Colon (tissue), 2 donors: ENCODE measurements around the gene QKI.

Source experiments
- FAIRE-seq: peaks from 2 replicates; lab custom pipeline; 2012; peaks lifted over from hg19 to GRCh38; lab: Jason Lieb, UNC
- donor health status: control.
- donor health status: control.

QKI gene

DNA sequence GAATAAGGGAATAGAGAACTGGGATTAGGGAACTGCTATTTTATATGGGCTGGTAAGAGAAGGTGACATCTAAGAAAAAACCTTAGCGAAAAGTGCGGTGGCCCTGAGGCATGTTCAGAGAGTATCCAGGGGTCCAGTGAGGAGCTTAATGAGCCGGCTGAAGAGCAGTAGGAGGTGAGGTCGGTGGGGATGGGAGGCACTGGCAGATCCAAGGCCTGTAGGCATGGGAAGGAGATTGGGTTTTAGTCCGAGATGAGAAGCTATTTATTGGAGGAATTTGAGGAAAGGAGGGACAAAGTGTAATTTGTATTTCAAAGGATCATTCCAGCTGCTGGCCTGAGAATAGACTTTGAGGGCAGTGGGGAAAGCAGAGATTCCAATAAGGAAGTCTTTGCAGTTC, 123.8 kb downstream of the QKI start:
- no peak for FAIRE-seq

DNA sequence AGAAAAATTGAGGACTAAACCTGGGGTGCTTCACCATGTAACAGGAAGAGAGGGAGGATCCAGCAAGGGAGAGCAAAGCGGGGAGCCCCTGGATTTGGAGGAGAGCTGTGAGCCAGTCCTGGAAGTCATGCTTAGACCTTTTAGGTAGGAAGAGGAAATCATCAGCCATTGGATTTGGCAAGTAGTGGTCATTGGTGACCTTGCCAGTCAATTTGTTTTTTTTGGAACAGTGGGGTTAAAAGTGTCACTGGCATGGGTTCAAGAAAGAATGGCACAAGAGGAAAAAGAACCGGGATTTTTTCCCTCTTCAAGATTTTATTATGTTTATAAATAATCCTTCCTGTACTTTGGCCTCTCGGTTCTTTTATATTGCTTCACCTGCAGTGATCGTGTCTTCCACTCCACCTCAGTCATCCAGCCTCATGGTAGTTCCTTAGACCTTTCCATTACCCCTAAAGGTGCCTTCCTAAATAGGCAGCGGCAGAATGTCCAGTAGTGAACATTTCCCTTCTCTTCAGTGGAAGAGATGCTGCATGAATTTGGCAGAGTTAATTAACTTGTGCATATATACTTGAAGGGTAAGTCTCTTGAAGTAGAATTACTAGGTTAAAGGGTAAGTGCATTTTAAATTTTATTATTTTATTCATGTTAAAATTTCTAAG, 124.7 kb downstream of the QKI start:
- no peak for FAIRE-seq

DNA sequence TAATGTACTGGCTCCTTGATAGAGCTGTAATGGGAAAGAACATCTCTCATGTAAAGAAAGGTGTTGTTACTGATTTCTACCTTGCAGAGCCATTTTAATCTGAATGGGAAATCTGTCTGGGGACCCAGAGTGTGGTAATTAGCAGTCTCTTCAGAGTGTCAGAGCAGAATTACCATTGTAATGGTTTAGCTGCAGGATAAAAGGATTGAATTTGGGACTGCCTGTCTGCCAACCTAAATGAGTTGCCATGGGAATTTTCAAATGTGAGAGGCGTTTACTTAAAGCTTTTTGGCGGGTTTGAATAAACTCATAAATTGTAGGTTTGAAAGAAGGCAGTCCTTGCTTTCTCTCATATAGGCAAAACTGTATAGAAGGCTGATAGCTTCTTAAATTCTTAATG, 128.8 kb downstream of the QKI start:
- no peak for FAIRE-seq

DNA sequence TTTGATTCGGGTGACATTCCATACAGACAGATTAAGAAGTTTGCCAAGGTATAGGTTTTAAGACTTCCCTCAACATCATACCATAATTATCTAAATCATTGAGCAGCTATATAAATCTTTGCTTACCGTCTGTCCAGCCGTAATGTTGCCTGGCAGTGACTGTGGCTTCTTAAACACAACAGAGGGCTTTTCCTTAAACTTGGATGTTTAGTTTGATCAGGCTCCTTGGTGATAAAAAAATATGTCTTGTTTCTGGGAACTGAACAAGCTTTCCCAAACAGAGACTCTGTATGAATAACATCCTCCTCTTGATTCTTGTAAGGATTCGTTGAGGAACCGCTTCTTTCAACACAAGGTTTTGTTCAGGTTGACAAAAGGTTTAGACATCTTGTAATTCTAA, 130.9 kb downstream of the QKI start:
- FAIRE-seq = no peak

DNA sequence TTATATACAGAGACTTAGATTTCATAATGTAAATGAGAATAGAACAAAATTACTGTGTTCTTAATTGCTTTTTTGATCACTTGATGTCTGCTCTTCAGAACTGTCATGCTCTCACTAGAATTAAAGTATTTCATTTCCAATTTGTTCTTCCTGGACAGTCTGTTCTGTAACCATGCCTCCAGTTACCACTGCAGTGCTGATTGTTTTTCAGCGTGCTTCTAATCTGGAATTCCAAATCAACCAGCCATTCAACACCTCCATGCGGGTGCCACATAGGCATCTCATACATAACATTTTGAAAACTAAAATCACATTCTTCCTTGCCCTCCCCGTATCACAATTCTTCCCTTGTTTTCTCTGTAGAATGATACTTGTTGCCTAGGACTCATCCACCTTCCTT, 132.8 kb downstream of the QKI start:
- no peak for FAIRE-seq

DNA sequence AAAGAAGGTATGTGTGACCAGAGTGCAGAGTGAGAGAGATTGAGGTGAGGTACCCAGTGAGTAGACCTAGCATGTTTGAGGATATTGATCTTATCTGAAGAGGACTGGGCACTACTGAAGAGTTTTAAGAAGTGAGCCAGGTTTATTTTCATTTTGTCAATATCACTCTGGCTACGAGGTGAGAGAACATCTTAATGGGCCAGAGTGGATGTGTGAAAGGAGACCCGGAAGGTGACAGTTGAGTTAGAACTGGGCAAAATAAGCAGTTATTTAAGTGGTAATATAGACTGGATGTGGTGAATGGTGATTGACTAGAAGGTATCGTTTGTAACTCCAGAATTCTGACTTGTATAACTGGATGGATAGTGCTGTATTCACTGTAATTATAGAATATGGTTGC, 134.1 kb downstream of the QKI start:
- no peak for FAIRE-seq

DNA sequence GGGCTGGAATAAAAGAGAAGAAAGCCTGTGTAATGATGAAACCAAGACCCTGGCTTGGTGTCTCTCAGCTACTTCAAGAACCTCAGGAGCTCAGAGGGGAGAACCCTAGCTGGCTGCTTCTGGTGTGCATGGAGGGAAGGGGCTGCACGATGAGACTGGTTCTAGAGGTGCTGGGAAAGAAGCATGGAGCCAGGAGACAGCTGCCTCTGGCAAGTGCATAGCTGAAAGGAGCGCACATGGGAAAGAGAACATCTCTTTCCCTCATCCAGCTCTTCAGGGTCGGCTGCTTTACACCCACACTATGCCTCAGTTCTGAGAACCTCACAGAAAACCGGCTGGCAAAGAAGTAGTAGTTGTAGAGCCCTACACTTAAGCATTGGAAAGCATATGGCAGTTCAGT, 139.5 kb downstream of the QKI start:
- no peak for FAIRE-seq

DNA sequence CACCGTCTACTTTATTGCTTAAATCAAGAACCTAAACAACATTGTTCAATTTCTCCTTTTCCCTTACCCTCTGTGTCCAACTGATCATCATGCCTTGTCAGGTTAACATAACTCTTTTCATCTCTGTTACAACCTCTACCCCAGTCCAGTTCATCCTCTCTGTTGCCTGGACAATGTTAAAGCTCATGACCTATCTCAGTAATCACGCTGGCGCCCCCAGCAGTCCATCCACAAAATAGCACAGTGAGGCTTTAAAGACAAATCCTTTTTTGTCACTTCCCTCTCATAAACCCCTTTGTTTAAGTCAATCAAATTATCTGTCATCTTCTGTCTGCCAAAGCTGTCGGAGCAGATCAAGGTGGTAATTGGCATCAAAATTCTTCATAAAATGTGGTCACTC, 140.1 kb downstream of the QKI start:
- FAIRE-seq = no peak

DNA sequence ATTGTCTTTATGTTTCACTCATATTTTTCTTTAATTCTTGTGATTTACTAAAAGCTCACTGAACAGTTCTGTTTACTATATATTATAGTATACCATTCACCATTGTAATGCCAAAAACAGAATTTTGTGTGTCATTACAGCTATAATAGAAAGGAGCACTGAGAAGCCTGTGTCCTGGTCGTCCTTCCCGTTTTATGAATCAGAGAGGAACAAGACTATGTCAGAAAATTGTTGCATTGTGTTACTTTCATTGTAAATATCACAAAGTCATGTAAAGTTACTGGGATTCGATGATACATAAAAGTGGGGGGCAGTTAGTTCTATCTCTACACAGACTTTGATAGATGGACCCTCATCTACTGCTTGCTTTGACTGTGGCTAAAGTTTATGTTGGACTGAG, 145.1 kb downstream of the QKI start:
- no peak for FAIRE-seq

DNA sequence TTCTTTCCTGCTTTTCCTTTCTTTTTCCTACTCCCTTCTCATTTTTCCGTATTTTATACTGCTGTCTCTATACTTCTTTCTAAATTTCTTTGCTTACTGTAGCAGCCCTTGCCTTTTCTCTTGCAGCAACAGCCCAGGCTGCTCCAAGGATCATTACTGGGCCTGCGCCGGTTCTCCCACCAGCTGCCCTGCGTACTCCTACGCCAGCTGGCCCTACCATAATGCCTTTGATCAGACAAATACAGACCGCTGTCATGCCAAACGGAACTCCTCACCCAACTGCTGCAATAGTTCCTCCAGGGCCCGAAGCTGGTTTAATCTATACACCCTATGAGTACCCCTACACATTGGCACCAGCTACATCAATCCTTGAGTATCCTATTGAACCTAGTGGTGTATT, 148.8 kb downstream of the QKI start:
- FAIRE-seq = no peak

DNA sequence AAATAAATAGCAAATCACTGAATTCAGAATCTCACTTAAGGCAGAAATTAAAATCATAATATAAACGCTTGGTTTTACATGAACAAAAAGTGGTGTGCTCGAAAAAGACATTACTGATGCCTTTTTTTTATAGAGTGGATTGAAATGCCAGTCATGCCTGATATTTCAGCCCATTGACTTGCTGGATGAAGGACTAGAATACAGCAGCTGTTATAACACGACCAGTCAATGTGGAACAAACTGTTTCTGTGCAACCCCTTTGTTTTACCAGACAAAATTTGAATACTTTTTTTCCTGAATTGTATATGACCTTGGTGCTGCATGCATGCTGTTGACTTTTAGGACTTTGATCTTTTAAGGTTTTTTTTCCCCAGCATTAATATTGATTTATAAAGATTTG, 150.0 kb downstream of the QKI start:
- FAIRE-seq = no peak

DNA sequence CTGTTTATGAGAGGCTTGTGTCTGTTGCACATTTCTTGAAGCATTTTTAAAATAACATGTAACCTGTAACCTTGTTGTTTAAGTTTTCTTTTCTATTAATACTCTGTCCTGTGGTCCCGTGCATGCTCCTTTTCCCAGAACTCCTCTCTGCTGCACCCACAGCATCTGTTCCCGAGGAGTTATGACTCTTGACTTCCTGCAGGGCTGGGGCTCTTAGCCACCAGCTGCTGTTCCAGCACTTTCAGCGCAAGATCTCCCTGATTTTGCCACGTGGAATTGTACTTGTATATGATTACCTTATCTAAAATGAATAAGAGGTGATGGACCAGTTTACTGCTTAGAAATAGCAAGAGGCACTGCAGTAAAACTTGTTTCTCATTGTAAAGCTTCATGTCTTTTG, 150.6 kb downstream of the QKI start:
- no peak for FAIRE-seq

DNA sequence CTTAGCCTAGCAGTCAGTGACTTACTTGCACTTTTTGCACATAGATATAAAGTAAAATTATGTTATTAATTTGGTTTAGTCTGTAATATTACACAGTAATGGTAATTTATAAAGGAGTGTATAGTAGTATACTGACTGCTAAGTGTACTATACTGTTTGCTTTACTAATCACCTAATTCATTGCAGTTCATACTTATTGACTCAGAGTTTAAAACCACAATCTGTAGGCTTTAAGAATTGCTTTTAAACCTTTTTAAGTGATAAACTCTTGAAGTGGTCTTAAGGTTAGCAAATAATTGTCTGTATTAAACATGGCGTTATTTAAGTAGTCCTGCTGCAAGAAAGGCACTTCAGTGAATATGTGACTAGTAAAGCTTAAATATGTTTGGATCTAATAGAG, 151.5 kb downstream of the QKI start:
- no peak for FAIRE-seq

DNA sequence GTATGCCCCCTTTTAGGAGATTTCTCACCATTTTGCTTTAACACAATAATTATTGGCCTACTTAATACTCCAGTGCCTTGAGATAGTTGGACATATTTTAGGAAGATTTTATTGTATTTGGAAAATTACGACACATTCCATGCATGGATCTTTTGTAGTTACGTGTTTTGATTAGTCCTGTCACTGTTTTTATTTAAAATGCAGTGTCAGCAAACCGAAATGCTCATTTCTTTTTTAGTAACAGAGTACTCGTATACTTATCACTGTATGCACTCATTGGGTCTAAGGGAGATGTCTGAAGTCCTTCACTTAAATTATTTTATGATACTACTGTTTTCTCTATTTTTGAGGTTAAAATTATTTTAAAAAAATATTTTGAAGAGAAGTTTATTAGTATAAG, 153.8 kb downstream of the QKI start:
- no peak for FAIRE-seq

DNA sequence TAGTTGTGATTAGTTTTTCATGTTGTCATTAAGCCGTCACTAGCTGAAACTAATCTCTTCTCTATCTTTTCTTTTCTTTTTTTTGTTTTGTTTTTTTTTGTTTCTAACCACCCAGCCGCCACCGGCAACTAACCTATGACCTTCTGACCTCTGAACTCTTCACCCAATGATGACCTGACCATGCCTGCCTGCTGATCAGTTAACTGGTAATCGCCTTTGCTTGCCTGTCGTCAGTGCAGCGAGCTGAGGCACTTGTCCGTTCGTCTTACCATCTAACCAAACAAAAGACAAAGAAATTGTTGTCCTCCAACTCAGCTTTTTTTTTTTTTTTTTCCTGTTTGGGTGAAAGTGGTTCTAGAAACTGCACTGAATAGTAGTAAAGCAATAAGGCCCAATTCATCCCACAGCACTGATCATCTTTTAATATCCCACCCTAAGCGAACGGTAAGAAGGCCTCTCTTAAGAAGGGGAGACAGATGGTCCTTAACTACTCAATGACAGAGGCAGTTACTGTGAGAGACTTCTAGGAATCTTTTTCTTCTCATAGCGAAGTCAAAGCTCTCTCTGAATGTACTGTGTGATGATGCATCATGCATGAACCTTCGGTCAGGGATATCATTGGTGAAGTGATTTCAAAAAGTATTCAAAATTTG, 156.2 kb downstream of the QKI start:
- no peak for FAIRE-seq

DNA sequence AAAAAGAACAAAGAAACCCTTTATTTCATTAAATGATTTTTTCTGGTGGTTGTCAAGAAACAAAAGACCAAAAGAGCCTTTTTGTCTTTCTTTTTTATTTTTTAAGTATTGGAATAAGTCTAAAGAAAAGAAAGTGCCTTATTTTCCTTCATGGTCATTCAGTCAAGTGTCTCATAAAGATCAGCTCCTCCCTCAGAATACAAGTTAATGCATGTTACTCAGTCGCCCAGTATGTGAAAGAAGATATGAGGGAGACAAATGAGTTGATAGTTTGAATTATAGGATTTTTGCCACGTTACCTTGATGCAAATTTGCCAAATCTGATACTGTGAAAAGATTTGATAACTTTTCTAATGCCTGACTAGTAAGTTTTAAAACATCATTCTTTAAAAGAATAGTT, 157.2 kb downstream of the QKI start:
- no peak for FAIRE-seq

DNA sequence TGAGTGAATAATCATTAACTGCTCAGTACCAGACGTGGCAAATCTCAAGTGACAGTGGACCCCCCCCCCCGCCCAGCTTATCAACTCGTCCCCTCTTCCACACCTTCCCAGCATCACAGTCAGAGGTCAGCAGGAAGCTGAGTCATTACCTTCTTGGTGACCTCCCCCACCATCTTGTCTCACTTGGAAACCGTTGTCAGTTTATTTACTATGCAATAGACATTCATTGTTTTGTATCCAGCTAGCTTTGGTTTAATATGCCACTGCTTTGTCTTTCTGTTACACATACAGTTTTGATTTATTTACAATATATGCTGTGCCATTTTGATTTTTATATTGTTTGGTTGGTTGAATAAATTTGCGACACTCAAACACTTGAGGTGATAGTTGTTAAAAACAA, 158.1 kb downstream of the QKI start:
- peak; percentile 76 for FAIRE-seq

DNA sequence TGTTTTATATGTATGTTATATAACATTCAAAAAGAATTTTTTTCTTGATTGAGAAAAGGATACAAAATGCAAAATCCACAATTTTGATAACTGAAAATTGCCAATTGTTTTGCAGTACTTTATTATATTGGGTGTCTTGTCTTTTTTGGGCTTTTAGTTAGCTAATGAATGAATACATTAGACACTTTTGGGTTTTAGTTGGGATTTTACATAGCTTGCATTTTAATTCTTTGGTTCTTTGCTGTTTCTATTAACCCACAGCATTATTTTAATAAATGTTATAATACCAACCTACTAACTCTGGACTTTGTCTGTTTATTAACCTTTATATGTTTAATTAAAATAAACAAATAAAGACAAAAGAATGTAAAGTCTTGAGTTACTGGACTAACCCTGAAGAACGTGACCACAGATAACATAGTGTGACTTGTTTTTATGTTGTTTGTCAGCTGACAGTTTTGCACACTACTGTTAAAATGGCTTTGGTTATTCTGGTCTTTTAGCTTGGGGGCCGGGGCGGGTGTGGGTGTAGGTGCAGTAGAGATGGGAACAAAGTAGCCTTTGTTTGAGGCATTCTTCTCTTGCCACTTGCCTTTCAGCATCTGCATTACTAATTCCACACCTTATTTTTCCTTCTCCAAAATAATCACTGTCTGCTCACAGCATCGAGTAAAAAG, 159.1 kb downstream of the QKI start:
- peak; percentile 70 for FAIRE-seq

DNA sequence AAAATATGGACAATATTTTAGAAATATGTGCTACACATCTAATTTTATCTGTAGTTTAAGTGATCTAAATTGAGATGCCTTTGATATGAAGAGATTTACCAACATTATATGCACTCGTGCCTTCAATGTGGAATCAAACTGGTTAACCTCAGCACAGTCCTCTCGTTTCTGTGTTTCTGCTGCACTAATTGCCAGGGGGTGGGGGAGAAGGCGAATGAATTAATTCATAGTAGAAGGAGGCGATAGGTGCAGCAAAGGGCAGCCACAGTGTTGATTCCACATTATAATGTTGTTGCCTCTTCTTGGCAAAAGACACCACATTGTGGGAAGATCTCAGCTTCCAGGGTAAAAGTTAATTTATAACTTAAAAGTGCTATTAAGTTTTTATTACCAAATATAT, 161.6 kb downstream of the QKI start:
- no peak for FAIRE-seq

DNA sequence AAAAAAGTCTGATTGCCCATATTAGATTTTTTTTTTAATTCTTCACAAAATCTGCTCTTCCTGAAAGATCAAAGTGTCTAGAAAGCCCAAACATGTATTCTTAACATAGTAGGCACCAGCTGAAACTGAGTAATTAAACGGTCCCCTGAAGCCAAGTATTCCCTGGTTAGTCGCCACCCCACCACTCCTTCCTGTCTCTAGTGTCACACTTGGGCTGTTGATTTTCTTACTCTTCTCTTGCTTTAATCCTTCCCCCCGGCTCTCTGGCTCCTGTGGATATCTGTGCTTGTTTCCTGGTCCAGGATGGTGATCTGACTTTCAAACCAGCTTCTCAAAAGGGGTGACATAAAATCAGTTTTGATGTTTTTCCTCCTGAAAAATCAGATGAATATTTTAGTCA, 162.9 kb downstream of the QKI start:
- FAIRE-seq = no peak

DNA sequence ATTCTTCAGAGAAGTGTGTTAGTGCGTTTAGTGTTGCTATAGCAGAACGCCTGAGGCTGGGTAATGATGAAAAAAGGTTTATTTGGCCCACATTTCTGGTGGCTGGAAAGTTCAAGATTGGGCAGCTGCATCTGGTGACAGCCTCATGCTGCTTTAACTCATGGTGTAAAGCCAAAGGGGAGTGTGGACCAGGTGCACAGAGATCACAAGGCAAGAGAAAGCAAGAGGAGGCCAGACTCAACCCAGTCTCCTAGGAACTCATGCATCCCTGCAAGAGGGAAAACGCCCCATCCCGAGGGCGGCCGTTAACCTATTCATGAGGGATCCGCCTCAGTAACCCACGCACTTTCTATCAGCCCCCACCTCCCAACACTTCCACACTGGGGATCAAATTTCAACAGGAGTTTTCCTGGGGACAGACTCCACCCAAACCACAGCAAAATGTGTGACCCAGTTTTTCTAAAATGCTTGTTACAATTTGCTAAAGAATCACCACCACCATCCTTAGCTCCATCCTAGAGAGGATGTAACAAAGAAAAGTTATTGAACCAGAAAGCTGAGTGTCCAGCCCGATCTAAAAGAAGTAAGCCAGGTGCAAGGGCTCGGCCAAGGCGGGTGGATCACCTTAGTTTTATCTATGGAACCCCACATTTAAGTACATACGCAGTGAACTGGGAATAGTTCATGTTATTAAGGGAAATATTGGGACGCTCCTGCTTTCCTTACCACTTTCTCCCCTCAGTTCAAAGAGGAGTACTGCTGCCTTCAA, 164.8 kb downstream of the QKI start:
- FAIRE-seq = no peak

DNA sequence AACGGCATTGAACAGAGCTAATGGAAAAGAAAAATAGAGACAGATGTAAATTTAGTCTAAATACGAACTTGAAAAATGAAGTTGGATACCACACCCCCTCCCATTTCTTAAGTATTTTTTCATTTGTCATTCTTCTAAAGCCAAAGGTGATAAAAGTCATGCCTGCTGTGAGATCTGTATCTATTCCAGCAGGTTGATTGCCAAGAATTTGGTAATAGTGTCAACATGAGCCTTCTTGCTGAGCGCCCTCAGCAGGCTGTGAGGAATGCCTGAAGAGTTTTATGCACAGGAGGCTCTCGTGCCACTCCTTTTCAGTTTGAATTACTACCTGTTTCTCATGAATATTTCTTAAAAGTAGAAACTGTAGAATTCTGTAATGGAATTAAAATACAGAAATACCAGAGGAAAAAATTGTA, 165.4 kb downstream of the QKI start:
- no peak for FAIRE-seq
